ENCODE data around the gene TNFRSF19.

GRCh38 chr13:23715762-23716235 lies 145.6 kb downstream of the TNFRSF19 start:
- TF ChIP-seq EZH2 (IDR thresholded peaks at IDR 0.05; ENCODE audit: low read depth), result no peak
- TF ChIP-seq CTCF (conservative IDR thresholded peaks at IDR 0.05), result no peak

All from PC-9 (cell line).